ENCODE measurements around the gene COLGALT1. TPM values are rescaled to one million over a fixed set of nuclear protein-coding genes. Genes with fewer than 3 reads are reported as not detected.

Gene COLGALT1
- total RNA-seq, 1 donor from 2014 or later, result 104 TPM

DNA sequence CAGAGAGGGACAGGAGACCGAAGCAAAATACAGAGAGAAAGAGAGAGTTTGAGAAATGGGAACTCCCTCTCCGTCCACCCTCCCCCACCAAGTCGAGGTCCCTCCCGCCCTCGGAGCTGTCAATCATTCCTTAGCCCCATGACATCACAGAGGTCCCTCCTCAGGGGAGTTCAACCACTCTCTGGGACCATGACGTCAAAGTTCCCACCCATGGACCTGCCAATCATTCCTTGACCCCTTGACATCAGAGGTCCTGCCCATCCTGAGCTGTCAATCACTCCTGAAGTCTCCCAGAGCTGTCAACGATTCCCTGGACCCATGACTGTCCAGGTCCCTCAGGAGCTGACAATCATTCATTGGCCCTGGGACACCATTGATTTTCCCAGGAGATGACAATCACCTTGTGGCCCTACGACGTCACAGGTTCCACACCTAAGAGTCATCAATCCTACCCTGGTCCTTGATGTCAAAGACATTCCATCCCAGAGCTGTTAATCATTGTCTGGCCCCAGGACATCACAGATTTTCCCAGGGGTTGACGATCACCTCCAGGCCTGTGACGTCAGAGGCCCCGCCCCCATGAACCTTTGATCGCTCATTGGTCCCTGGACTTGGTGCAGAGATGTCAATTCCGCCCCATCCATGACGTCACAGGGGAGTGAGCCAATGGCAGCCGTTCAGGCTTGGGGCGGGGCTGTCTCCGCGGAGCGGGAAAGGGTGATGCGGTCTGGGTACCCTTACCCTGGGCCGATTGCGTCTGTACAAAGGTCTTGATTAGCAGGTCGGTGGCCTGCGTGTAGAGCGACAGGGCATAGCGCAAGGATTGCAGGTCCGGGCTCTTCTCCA, 61.7 kb downstream of the COLGALT1 start:
- DNase-seq (no peak), ATAC-seq (no peak)
- intact Hi-C loops (cut with DNase I), result no loop called here
- H3K36me3 ChIP-seq, result no peaks in the 10 kb centered on the region
- no peak overlapping the region for H3K27ac ChIP-seq
- TF ChIP-seq, protein P1, sequence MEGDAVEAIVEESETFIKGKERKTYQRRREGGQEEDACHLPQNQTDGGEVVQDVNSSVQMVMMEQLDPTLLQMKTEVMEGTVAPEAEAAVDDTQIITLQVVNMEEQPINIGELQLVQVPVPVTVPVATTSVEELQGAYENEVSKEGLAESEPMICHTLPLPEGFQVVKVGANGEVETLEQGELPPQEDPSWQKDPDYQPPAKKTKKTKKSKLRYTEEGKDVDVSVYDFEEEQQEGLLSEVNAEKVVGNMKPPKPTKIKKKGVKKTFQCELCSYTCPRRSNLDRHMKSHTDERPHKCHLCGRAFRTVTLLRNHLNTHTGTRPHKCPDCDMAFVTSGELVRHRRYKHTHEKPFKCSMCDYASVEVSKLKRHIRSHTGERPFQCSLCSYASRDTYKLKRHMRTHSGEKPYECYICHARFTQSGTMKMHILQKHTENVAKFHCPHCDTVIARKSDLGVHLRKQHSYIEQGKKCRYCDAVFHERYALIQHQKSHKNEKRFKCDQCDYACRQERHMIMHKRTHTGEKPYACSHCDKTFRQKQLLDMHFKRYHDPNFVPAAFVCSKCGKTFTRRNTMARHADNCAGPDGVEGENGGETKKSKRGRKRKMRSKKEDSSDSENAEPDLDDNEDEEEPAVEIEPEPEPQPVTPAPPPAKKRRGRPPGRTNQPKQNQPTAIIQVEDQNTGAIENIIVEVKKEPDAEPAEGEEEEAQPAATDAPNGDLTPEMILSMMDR (IDR thresholded peaks at IDR 0.05), result no peak
- peaks cover 13% of the 10 kb centered on the region for H3K27me3 ChIP-seq
- no peaks in the 10 kb centered on the region for H3K4me1 ChIP-seq
- H3K9me3 ChIP-seq, result no peaks in the 10 kb centered on the region
- no peak overlapping the region for H3K4me3 ChIP-seq

DNA sequence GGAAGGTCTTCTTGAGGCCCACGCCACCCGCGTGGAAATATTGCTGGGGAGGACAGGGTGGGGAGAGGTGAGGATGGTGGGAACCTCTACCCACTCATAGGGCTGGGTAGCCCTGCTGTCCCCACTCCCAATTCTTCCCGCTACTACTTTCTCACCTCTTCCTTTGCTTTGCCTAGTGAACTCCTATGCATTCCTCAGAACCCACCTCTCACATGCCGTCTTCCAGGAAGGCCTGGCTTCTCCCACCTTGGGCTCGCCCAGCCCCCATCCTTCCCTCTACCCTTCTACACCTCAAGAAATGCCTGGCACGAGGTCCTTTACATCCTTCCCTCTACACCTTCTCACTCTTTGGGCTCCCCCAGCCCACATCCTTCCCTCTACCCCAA, 62.4 kb downstream of the COLGALT1 start:
- TF ChIP-seq, protein P1 (IDR thresholded peaks at IDR 0.05), result no peak
- peaks cover 13% of the 10 kb centered on the region for H3K27me3 ChIP-seq
- H3K4me1 ChIP-seq, result no peaks in the 10 kb centered on the region
- no peaks in the 10 kb centered on the region for H3K9me3 ChIP-seq
- intact Hi-C loops (cut with DNase I), result no loop called here
- no peak overlapping the region for H3K27ac ChIP-seq
- no peak overlapping the region for H3K4me3 ChIP-seq
- H3K36me3 ChIP-seq, result no peaks in the 10 kb centered on the region
- ATAC-seq (no peak), DNase-seq (no peak)

DNA sequence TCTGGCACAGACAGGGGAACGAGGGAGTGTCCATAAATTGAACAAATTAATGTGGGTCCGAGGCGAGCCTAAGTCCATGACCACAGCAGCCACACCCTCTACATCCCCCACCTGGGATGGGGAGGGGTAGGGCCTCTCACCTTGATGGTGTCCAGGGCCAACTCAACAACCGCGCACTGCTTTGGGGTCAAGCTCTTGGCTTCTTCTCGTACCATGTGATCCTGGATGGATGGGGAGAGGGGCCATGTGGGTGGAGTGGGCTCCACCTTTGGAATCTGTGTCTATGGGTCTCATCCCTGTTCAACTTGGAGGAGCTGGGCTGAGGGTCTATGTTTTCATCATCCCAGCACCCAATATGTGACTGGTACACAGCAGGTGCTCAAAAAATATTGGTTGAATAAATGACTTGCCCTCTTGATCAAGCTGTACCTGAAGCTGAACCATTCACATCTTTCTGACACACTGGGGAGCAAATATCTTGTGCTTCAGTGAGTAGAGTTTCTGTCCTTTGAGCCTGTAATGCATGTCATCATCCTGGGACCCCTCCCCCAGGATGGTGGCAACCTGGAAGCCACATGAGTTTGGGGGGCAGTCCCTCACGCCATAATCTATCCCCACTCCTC, 62.9 kb downstream of the COLGALT1 start:
- TF ChIP-seq, protein P1 (IDR thresholded peaks at IDR 0.05), result no peak
- intact Hi-C loops (cut with DNase I), result no loop called here
- H3K27ac ChIP-seq, result no peak overlapping the region

DNA sequence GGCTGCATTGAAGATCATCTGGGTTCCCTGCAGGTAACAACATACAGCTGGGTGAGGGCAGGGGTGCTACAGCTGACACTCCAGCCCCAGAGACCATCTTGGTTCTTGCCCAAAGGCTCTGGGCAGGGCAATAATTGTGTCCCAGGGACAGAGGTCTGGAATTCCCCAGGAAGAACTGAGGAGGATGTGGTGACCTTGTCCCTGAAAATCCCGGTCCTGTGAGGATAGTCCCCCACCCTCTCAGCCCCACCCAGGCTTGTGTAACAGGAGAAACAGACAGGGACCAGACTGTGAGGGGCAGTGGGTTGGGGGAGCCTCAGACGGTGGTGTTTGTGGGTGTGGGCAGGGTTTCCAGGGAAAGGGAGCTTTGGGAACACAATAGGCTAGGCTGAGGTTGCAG, 63.5 kb downstream of the COLGALT1 start:
- Histone ChIP-seq H3K4me1 (no peaks in the 10 kb centered on the region), H3K27ac (no peak overlapping the region), H3K9me3 (no peaks in the 10 kb centered on the region), H3K36me3 (no peaks in the 10 kb centered on the region), H3K27me3 (peaks cover 13% of the 10 kb centered on the region), H3K4me3 (no peak overlapping the region)
- DNase-seq (no peak), ATAC-seq (no peak)
- intact Hi-C loops (cut with DNase I), result no loop called here
- TF ChIP-seq, protein P1 (IDR thresholded peaks at IDR 0.05), result no peak

More for the DNA sequence above, 62.9 kb downstream of the COLGALT1 start:
- no peaks in the 10 kb centered on the region for H3K36me3 ChIP-seq
- ATAC-seq (no peak), DNase-seq (no peak)
- no peaks in the 10 kb centered on the region for H3K9me3 ChIP-seq
- peaks cover 13% of the 10 kb centered on the region for H3K27me3 ChIP-seq
- H3K4me3 ChIP-seq, result no peak overlapping the region
- H3K4me1 ChIP-seq, result no peaks in the 10 kb centered on the region

DNA sequence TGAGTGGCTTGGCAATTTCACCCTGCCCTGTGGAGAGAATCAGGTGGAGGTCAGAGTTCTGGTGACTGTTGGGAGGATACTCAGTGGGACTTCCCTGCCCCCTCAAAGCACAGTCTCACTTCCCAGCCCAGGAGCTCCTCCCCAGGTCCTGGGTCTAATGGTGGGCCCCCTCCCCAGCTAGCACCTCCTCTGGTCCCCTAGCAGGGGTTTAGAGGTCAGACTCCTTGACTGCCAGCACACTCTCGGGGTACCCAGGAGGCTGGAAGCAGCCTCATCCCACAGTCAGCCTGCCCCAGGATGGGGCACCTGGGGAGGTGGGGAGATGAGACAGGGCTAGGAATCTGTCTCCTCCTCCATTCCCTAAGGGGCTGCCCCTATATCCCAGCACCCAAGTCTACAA, 65.2 kb downstream of the COLGALT1 start:
- no peak for DNase-seq
- Histone ChIP-seq H3K9me3 (no peaks in the 10 kb centered on the region), H3K27me3 (peaks cover 5% of the 10 kb centered on the region), H3K36me3 (no peaks in the 10 kb centered on the region), H3K27ac (no peak overlapping the region), H3K4me3 (no peak overlapping the region), H3K4me1 (no peaks in the 10 kb centered on the region)
- intact Hi-C loops (cut with DNase I), result no loop called here
- TF ChIP-seq, protein P1 (IDR thresholded peaks at IDR 0.05), result no peak
- ATAC-seq, result no peak

Measured in upper lobe of right lung (tissue), 1 donor.